Effector CD4-positive, alpha-beta T cell (primary cell): ENCODE data around the gene GMDS.

Experiments
- DNase-seq: peaks from one replicate; pipeline ENCODE4 v3.0.0-alpha.2; 2020

GMDS gene

GRCh38 chr6:1593958-1594314 is 651.5 kb downstream of the GMDS start:
- no peak for DNase-seq

- DNase-seq, result no peak
Measured at GRCh38 chr6:1593286-1593957, 652.0 kb downstream of the GMDS start.

DNA sequence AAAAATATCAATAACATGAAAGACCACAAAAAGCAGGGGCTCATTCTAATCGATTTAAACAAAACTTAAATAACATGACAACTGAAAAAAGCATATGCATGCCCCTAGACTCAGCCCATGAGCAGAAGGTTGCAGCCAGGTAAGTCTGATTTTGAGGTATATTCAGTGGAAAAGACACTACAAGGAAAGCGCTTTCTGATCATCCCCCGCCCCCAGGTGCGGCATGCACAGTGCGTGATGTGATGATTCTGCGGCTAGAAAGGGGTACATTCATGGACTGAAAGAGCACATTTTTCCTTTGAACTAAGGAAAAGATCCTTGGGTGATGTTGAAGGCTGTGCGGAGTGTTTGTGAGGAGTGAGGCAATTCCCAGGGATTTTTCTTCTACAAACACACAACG is 652.6 kb downstream of the GMDS start:
- DNase-seq, result no peak

- no peak for DNase-seq
Measured at GRCh38 chr6:1591926-1592325, 653.5 kb downstream of the GMDS start.

DNA sequence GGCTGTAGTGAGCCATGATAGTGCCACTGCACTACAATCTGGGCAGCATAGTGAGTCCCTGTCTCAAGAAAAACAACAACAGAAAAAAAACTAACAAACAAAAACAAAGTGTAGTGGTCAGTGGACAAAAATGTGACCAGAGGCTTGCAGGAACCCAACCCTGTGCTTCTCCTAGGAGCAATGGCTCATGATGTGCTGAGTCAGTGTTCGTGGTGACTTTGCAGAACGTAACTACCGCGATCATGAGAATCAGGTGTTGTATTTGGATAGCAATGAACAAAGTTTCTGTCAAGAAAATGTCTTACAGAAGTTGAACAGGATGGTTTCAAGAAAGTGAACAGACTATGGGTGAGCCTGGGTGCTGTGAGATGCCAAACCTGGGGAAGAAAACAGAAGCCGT is 654.2 kb downstream of the GMDS start:
- no peak for DNase-seq

GRCh38 chr6:1590580-1590979 is 654.8 kb downstream of the GMDS start:
- DNase-seq, result no peak

GRCh38 chr6:1589208-1589607 is 656.2 kb downstream of the GMDS start:
- no peak for DNase-seq

- DNase-seq, result no peak
Measured at GRCh38 chr6:1587977-1588376, 657.4 kb downstream of the GMDS start.

- no peak for DNase-seq
Measured at GRCh38 chr6:1587546-1587945, 657.9 kb downstream of the GMDS start.

DNA sequence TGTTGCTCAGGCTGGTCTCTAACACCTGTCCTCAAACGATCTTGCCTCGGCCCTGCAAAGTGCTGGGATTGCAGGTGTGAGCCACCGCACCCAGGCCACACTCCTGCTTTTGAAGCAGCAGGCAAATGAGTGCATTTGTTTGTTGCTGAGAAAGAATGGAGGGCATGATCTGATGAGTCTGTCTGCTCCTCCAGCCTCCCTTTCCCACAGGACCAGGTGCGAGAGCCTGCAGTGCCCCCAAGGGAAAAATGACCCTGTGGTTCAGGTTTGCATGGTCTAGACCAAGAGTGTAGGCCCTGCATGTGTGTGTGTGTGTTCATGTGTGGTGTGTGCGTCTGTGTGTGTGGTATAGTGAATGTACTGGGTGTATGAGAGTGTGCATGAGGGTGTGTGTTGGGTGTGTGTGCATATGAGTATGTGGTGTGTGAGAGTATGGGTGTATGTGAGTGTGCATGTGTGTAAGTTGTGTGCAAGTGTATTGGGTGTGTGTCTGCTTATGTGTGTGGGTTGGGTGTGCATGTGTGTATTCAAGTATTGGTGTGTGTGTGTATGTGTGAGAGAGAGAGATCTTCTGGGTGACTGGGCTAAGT is 658.4 kb downstream of the GMDS start:
- DNase-seq, result no peak

- DNase-seq, result no peak
Measured at GRCh38 chr6:1586256-1586655, 659.1 kb downstream of the GMDS start.

- no peak for DNase-seq
Measured at GRCh38 chr6:1585669-1586049, 659.7 kb downstream of the GMDS start.

DNA sequence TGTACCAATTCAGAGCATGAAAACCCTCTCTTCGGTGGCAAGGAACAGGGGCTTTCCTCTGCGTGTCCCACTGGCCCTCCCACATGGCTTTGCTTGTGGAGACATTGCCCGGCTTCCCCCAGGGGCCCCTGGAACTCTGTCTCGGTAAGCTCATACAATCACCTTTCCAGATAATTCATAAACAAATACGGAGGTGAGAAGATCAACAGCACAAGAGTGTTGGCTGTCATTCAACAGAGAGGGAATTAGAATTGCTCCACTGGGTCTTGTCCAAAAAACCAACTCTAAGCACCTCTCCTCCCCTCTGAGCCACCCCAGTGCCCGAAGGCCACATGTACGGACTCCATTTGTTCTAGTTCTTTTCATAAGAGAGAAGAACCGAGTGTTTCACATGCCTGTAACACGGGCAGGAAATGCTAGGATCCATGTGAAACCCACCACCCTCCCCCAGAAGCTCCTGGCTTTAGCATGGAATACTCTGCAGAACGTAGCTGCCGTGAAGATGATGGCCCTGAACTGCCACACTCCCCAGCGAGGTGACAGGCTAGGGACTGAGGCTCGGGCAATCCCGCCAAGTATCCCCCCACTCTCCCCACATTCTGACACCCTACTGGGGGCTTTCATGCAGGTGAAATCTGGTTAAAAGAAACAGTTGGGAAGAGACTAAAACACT is 660.3 kb downstream of the GMDS start:
- DNase-seq, result no peak

GRCh38 chr6:1584146-1584545 is 661.3 kb downstream of the GMDS start:
- DNase-seq, result no peak

GRCh38 chr6:1581120-1581991 is 664.0 kb downstream of the GMDS start:
- DNase-seq, result no peak

DNA sequence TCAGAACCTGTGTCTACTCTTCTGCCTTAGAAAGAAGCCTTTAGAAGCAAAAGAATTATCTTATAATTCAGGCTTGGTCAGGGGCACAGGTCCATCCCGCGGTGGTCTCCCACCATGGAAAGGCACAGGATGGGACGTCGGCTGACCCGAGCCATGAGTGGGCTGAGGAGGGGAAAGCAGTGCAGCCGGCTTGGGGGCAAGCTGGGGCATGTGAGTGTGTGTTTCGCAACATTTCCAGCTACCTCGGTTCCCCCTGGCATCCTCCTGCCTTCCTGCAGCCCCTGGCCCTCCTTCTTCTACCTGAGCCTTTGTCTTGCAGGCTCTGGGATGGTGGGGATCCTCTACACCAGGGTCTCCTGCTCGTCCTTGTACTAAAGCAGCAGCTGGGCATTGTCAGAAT is 664.8 kb downstream of the GMDS start:
- DNase-seq, result no peak

GRCh38 chr6:1580109-1580508 is 665.3 kb downstream of the GMDS start:
- no peak for DNase-seq

DNA sequence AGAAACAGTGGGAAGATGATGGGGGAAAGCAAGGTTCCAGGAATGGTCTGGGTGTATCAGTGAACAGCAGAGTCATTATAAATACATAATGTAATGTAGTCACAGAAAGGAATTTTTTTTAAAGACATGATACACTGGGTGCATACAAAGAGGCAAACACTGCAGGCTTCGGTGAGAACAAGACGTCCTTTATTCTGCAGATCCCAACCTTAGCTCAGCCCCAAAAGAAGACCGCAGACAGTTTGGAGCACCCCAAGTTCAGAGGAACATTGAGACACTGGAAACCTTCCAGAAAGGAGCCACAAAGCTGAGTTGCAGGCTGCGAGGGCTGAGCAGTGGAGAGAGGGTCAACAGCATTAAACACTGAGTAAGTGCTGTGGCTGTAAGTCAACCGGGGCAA is 666.3 kb downstream of the GMDS start:
- DNase-seq, result no peak

GRCh38 chr6:1577896-1578745 is 667.3 kb downstream of the GMDS start:
- DNase-seq, result no peak

GRCh38 chr6:1577146-1577680 is 668.2 kb downstream of the GMDS start:
- DNase-seq, result no peak

GRCh38 chr6:1576711-1577110 is 668.7 kb downstream of the GMDS start:
- no peak for DNase-seq

GRCh38 chr6:1576166-1576565 is 669.2 kb downstream of the GMDS start:
- DNase-seq, result no peak
